Subcutaneous adipose tissue (tissue), 4 donors: Measurements from ENCODE around the gene OR1Q1. TPM values are rescaled to one million over a fixed set of nuclear protein-coding genes. Genes with fewer than 3 reads are reported as not detected.

Source experiments
- CTCF ChIP-seq: fragments of 450-650 bp; IDR thresholded peaks from one replicate; pipeline ENCODE4 v1.5.1; 2016; ENCODE audit warnings: low read depth, mild to moderate bottlenecking, control low read depth, antibody characterized with exemption, moderate library complexity
- total RNA-seq, 4 donors: library from RNA; depleted of rRNA; stranded (reverse); fragments of >200 nt; gene quantifications; one replicate each; pipeline ENCODE4 v1.1.0, GENCODE V29; 2016

Gene OR1Q1
- total RNA-seq, 4 donors from 2014 or later = not detected

- TF ChIP-seq CTCF = no peak
Measured at GRCh38 chr9:122606587-122606986, 8.0 kb upstream of the OR1Q1 start.

GRCh38 chr9:122609804-122610203, 4.7 kb upstream of the OR1Q1 start:
- no peak for TF ChIP-seq CTCF

- no peak for TF ChIP-seq CTCF
Measured at GRCh38 chr9:122619996-122620395, 5.5 kb downstream of the OR1Q1 start.

- no peak for TF ChIP-seq CTCF
Measured at GRCh38 chr9:122642226-122642625, 27.7 kb downstream of the OR1Q1 start.

- no peak for TF ChIP-seq CTCF
Measured at GRCh38 chr9:122656378-122656777, 41.8 kb downstream of the OR1Q1 start.

GRCh38 chr9:122657527-122657926, 43.0 kb downstream of the OR1Q1 start, which contains the start of gene OR1B1:
TSS of gene OR1B1 (minus strand) at chr9:122657627.
- TF ChIP-seq CTCF = no peak

GRCh38 chr9:122661416-122661815, 46.9 kb downstream of the OR1Q1 start, which contains the start of gene OR1L1:
TSS of gene OR1L1 (plus strand) at chr9:122661716. CDS start at chr9:122661716, 0 bp downstream.
- TF ChIP-seq CTCF = no peak

Other genes starting within 250 kb of the OR1Q1 start
- gene PTGS1, start 243.7 kb upstream of the OR1Q1 start, total RNA-seq = 1 to 10 TPM; 4.5 to 9.5 (median 5.2) TPM
- not detected for gene OR1J1, start 136.8 kb upstream of the OR1Q1 start, total RNA-seq
- not detected for gene OR1J2, start 103.9 kb upstream of the OR1Q1 start, total RNA-seq
- gene OR1J4, start 95.6 kb upstream of the OR1Q1 start, total RNA-seq = not detected
- not detected for gene OR1N1, start 87.4 kb upstream of the OR1Q1 start, total RNA-seq
- not detected for gene OR1N2, start 61.6 kb upstream of the OR1Q1 start, total RNA-seq
- gene OR1L8, start 31.4 kb upstream of the OR1Q1 start, total RNA-seq = under 1 TPM in 2 of 4 donors, not detected in 2; 0.49 to 0.66 TPM
- 1 to 10 TPM in 1 of 4 donors, under 1 TPM in 1, not detected in 2; 0.44 to 1.2 TPM for gene OR1B1, start 42.9 kb downstream of the OR1Q1 start, total RNA-seq
- not detected for gene OR1L1, start 47.0 kb downstream of the OR1Q1 start, total RNA-seq
- not detected for gene OR1L3, start 60.4 kb downstream of the OR1Q1 start, total RNA-seq
- gene OR1L4, start 109.3 kb downstream of the OR1Q1 start, total RNA-seq = not detected
- gene OR1L6, start 127.6 kb downstream of the OR1Q1 start, total RNA-seq = not detected
- gene OR5C1, start 174.2 kb downstream of the OR1Q1 start, total RNA-seq = not detected
- not detected for gene OR1K1, start 185.4 kb downstream of the OR1Q1 start, total RNA-seq
- gene PDCL, start 213.8 kb downstream of the OR1Q1 start, total RNA-seq = 10 to 100 TPM; 18.4 to 24.5 (median 20.4) TPM